HEK293 (cell line): ENCODE measurements around the gene KIAA1755.

ENCODE experiments used
- CTCF ChIP-seq: fragments of 450-650 bp; formaldehyde crosslinking; IDR thresholded peaks from 2 replicates; pipeline ENCODE4 v1.5.1; 2016; ENCODE audit warnings: missing biosample characterization, missing genetic modification characterization
- KLF1 ChIP-seq: fragments of 450-650 bp; formaldehyde crosslinking; IDR thresholded peaks from 2 replicates; pipeline ENCODE4 v1.5.1; 2016; ENCODE audit warnings: missing biosample characterization, missing genetic modification characterization
- KLF7 ChIP-seq: fragments of 450-650 bp; formaldehyde crosslinking; IDR thresholded peaks from 2 replicates; pipeline ENCODE4 v1.5.1; 2016; ENCODE audit warnings: missing biosample characterization, missing genetic modification characterization, borderline replicate concordance
- SETDB1 ChIP-seq: IDR thresholded peaks from one replicate; pipeline ENCODE4 v1.6.1; 2017; ENCODE audit warnings: mild to moderate bottlenecking, low read length, moderate library complexity, mixed read lengths; ENCODE audit not compliant: insufficient read length
- YY1 ChIP-seq: fragments of 450-650 bp; formaldehyde crosslinking; IDR thresholded peaks from 2 replicates; pipeline ENCODE4 v1.5.1; 2018; ENCODE audit warnings: missing biosample characterization, missing genetic modification characterization
- ZBTB21 ChIP-seq: fragments of 450-650 bp; formaldehyde crosslinking; IDR thresholded peaks from 2 replicates; pipeline ENCODE4 v1.5.1; 2017; ENCODE audit warnings: missing biosample characterization, missing genetic modification characterization
- ZNF10 ChIP-seq: fragments of 450-650 bp; formaldehyde crosslinking; IDR thresholded peaks from 2 replicates; pipeline ENCODE4 v1.5.1; 2017; ENCODE audit warnings: missing biosample characterization, missing genetic modification characterization
- ZNF394 ChIP-seq: fragments of 450-650 bp; formaldehyde crosslinking; IDR thresholded peaks from 2 replicates; pipeline ENCODE4 v1.5.1; 2016; ENCODE audit warnings: missing biosample characterization, missing genetic modification characterization, mild to moderate bottlenecking, moderate library complexity, borderline replicate concordance
- ZNF404 ChIP-seq: fragments of 450-650 bp; formaldehyde crosslinking; IDR thresholded peaks from 2 replicates; pipeline ENCODE4 v1.5.1; 2017; ENCODE audit warnings: missing biosample characterization, missing genetic modification characterization
- ZNF544 ChIP-seq: fragments of 450-650 bp; formaldehyde crosslinking; IDR thresholded peaks from 2 replicates; pipeline ENCODE4 v1.5.0; 2017; ENCODE audit warnings: missing biosample characterization, missing genetic modification characterization
- ZNF621 ChIP-seq: fragments of 450-650 bp; formaldehyde crosslinking; IDR thresholded peaks from 2 replicates; pipeline ENCODE4 v1.5.1; 2017; ENCODE audit warnings: missing biosample characterization, missing genetic modification characterization
- ZNF677 ChIP-seq: fragments of 450-650 bp; IDR thresholded peaks from 2 replicates; pipeline ENCODE4 v1.5.0; 2018; ENCODE audit warnings: missing biosample characterization, mild to moderate bottlenecking, missing genetic modification characterization, moderate library complexity

- no peak for TF ChIP-seq CTCF
- TF ChIP-seq YY1, result no peak
- TF ChIP-seq ZNF10 (tag by site-specific recombination), result no peak
- no peak for TF ChIP-seq SETDB1
- TF ChIP-seq ZNF394 (tag by site-specific recombination), result no peak
- no peak for TF ChIP-seq ZNF677 (tag by site-specific recombination)
- no peak for TF ChIP-seq KLF1
- TF ChIP-seq KLF7 (tag by site-specific recombination), result no peak
- TF ChIP-seq ZBTB21, result no peak
- no peak for TF ChIP-seq ZNF404
- TF ChIP-seq ZNF544 (tag by site-specific recombination), result no peak
- TF ChIP-seq ZNF621 (tag by site-specific recombination), result no peak
These were observed 8.5 kb upstream of the KIAA1755 start for GRCh38 chr20:38269040-38269439.
